Cardiac muscle cell (in vitro differentiated cells and primary cell): ENCODE data around the gene PRPSAP2. TPM values are rescaled to one million over a fixed set of nuclear protein-coding genes. Genes with fewer than 3 reads are reported as not detected.

ENCODE experiments used
- DNase-seq, 2 donors: peaks; one replicate each; pipeline versions ENCODE4 v3.0.0 to v3.0.0-alpha.2; 2010 to 2017; ENCODE audit warnings: low read depth in 1 of 2, low spot score in 1 of 2
- H3K27ac ChIP-seq: fragments of 200-600 bp; sonication (generic); 2 replicates; pipeline ENCODE4 v1.5.1; 2016
- H3K27me3 ChIP-seq: fragments of 200-600 bp; sonication (generic); 2 replicates; pipeline ENCODE4 v1.6.0; 2016; ENCODE audit warnings: control low read depth
- H3K36me3 ChIP-seq: fragments of 200-600 bp; sonication (generic); 2 replicates; pipeline ENCODE4 v1.5.1; 2016; ENCODE audit warnings: control low read depth
- H3K4me1 ChIP-seq: fragments of 200-600 bp; sonication (generic); 2 replicates; pipeline ENCODE4 v1.8.1; 2017; ENCODE audit warnings: low read depth, mild to moderate bottlenecking, mixed run types
- H3K4me3 ChIP-seq: fragments of 200-600 bp; sonication (generic); 2 replicates; pipeline ENCODE4 v1.5.1; 2016; ENCODE audit warnings: mild to moderate bottlenecking
- H3K9me3 ChIP-seq: fragments of 200-600 bp; sonication (generic); 2 replicates; pipeline ENCODE4 v1.5.1; 2017; ENCODE audit warnings: low read depth, mild to moderate bottlenecking, control low read depth
- CTCF ChIP-seq: IDR thresholded peaks from 2 replicates; pipeline ENCODE4 v1.5.1; 2012; ENCODE audit warnings: low read depth, mild to moderate bottlenecking, low read length
- polyA plus RNA-seq: library from polyadenylated mRNA; unstranded; fragments of >200 nt; fragmentation: Nextera tagmentation; extraction: Ambion mirVana; gene quantifications from 2 replicates; pipeline ENCODE4 v1.2.1, GENCODE V29; 2016
- total RNA-seq: library from RNA; depleted of rRNA; stranded (reverse); fragments of >200 nt; gene quantifications from 2 replicates; pipeline ENCODE4 v1.2.3, GENCODE V29; 2016

Gene PRPSAP2
- total and polyA plus RNA-seq, 2 experiments from 2014 or later, result 48.9 to 68.5 TPM

GRCh38 chr17:18916816-18917500 is 59.0 kb downstream of the PRPSAP2 start:
- Histone ChIP-seq H3K4me3 (no peak overlapping the region), H3K27ac (no peak overlapping the region), H3K4me1 (peaks cover 16% of the 10 kb centered on the region), H3K27me3 (no peaks in the 10 kb centered on the region), H3K9me3 (no peaks in the 10 kb centered on the region), H3K36me3 (peaks cover 3% of the 10 kb centered on the region)
- TF ChIP-seq CTCF, result no peak
- DNase-seq, result no peak

GRCh38 chr17:18917506-18918032 is 59.6 kb downstream of the PRPSAP2 start:
- TF ChIP-seq CTCF, result no peak
- Histone ChIP-seq H3K36me3 (peaks cover 3% of the 10 kb centered on the region), H3K4me1 (peaks cover 20% of the 10 kb centered on the region)

GRCh38 chr17:18919963-18920362 is 62.0 kb downstream of the PRPSAP2 start:
- H3K27me3 ChIP-seq, result no peaks in the 10 kb centered on the region
- no peak overlapping the region for H3K4me3 ChIP-seq
- no peak for DNase-seq
- peaks cover 3% of the 10 kb centered on the region for H3K36me3 ChIP-seq
- H3K27ac ChIP-seq, result peak overlapping the region; percentile 63
- no peak for TF ChIP-seq CTCF
- H3K9me3 ChIP-seq, result no peaks in the 10 kb centered on the region
- H3K4me1 ChIP-seq, result peaks cover 20% of the 10 kb centered on the region

More at GRCh38 chr17:18917506-18918032, 59.6 kb downstream of the PRPSAP2 start:
- no peaks in the 10 kb centered on the region for H3K27me3 ChIP-seq
- no peak for DNase-seq
- H3K9me3 ChIP-seq, result no peaks in the 10 kb centered on the region
- H3K4me3 ChIP-seq, result no peak overlapping the region
- H3K27ac ChIP-seq, result no peak overlapping the region

GRCh38 chr17:18920911-18921441 is 63.0 kb downstream of the PRPSAP2 start:
- Histone ChIP-seq H3K4me3 (no peak overlapping the region), H3K27me3 (no peaks in the 10 kb centered on the region), H3K9me3 (no peaks in the 10 kb centered on the region), H3K4me1 (peaks cover 20% of the 10 kb centered on the region), H3K36me3 (peaks cover 3% of the 10 kb centered on the region), H3K27ac (peak overlapping the region; percentile 49)
- peak; percentile 2 to 3 for DNase-seq
- TF ChIP-seq CTCF, result no peak

- Histone ChIP-seq H3K27ac (peak overlapping the region; percentile 49), H3K9me3 (no peaks in the 10 kb centered on the region), H3K4me1 (peaks cover 20% of the 10 kb centered on the region)
Measured at GRCh38 chr17:18921485-18921884, 63.6 kb downstream of the PRPSAP2 start.

More at GRCh38 chr17:18921485-18921884, 63.6 kb downstream of the PRPSAP2 start:
- Histone ChIP-seq H3K27me3 (no peaks in the 10 kb centered on the region), H3K36me3 (peaks cover 3% of the 10 kb centered on the region), H3K4me3 (no peak overlapping the region)
- TF ChIP-seq CTCF, result no peak
- DNase-seq, result no peak
